K562 (cell line): ENCODE measurements around the gene GLRX. TPM values are rescaled to one million over a fixed set of nuclear protein-coding genes. Genes with fewer than 3 reads are reported as not detected.

Experiments used
- ATAC-seq: fragments of 200-7000 bp; cut with Tn5 transposase; 3 replicates; pipeline ENCODE4 v1.9.1; 2020; ENCODE audit warnings: moderate library complexity
- BruUV-seq: library from RNA; stranded (reverse); fragments of 400-500 nt; replicated peaks from 2 replicates; lab custom pipeline; 2021; lab: Mats Ljungman, UMichigan
- CTCF ChIA-PET: fragments of 300-600 bp; formaldehyde crosslinking; extraction: SDS; loops from one replicate; lab custom pipeline; 2021; ENCODE audit warnings: low intra/inter-chr PET ratio; lab: Yijun Ruan, JAX
- POLR2A ChIA-PET: fragments of 300-600, 350-650 bp; sonication (Branson Sonifier 250); formaldehyde crosslinking; extraction: SDS; loops from one replicate; lab custom pipeline; 2021; ENCODE audit warnings: antibody characterized with exemption, inconsistent platforms; lab: Yijun Ruan, JAX
- DNase-seq, 4 experiments: peaks; one replicate each; pipeline versions ENCODE4 v3.0.0 to v3.0.0-alpha.2; 2011 to 2018; ENCODE audit warnings: low spot score in 3 of 4, mixed read lengths in 3 of 4; ENCODE audit errors: extremely low read depth in 1 of 4
- FAIRE-seq: peaks from 2 replicates; lab custom pipeline; 2011; peaks lifted over from hg19 to GRCh38; lab: Jason Lieb, UNC
- H2AFZ ChIP-seq: 2 replicates; pipeline ENCODE4 v1.6.0; 2011; ENCODE audit warnings: low read depth, low read length, control low read depth, inconsistent platforms
- H3K27ac ChIP-seq: fragments of 200-600 bp; 3 replicates; pipeline ENCODE4 v1.8.0; 2011; ENCODE audit warnings: low read depth, mild to moderate bottlenecking, control low read depth, inconsistent platforms, low read length, moderate library complexity, mixed read lengths; ENCODE audit errors: extremely low read depth
- H3K27me3 ChIP-seq, 2 experiments: fragments of 300-600 bp in 1 of 2; 2 replicates in 1 of 2; 3 replicates in 1 of 2; pipeline versions ENCODE4 v1.6.0 to v1.8.0; 2011; ENCODE audit warnings: inconsistent platforms in 2 of 2, low read length in 2 of 2, mild to moderate bottlenecking in 1 of 2, mixed read lengths in 1 of 2, moderate library complexity in 1 of 2; ENCODE audit not compliant: control insufficient read depth in 2 of 2, insufficient read depth in 2 of 2
- H3K36me3 ChIP-seq: fragments of 300-600 bp; 3 replicates; pipeline ENCODE4 v1.8.0; 2011; ENCODE audit warnings: mild to moderate bottlenecking, low read length, inconsistent platforms; ENCODE audit not compliant: control insufficient read depth, insufficient read depth
- H3K4me1 ChIP-seq, 2 experiments: fragments of 200-600 bp in 1 of 2; replicated peaks in 1 of 2; 2 replicates in 1 of 2; 3 replicates in 1 of 2; pipeline versions ENCODE4 v1.5.1 to v1.8.0; 2011; ENCODE audit warnings: inconsistent platforms in 2 of 2, low read length in 2 of 2, mild to moderate bottlenecking in 1 of 2, mixed read lengths in 1 of 2, moderate library complexity in 1 of 2; ENCODE audit not compliant: control insufficient read depth in 2 of 2, insufficient read depth in 2 of 2
- H3K4me2 ChIP-seq: 2 replicates; pipeline ENCODE4 v1.6.1; 2011; ENCODE audit warnings: low read length, control low read depth, inconsistent platforms, mixed read lengths; ENCODE audit not compliant: insufficient read depth
- H3K4me3 ChIP-seq: fragments of 200-600 bp; sonication (generic), shearing (Covaris generic); 2 replicates; pipeline ENCODE4 v1.5.1; 2016; ENCODE audit warnings: control low read depth, inconsistent platforms
- H3K79me2 ChIP-seq: fragments of 200-600 bp; 3 replicates; pipeline ENCODE4 v1.8.0; 2011; ENCODE audit warnings: low read length, inconsistent platforms; ENCODE audit not compliant: control insufficient read depth, insufficient read depth
- H3K9ac ChIP-seq, 2 experiments: 2 replicates each; pipeline versions ENCODE4 v1.6.0 to v1.6.1; 2011; ENCODE audit warnings: low read depth in 2 of 2, low read length in 2 of 2, control low read depth in 1 of 2, inconsistent platforms in 1 of 2, mild to moderate bottlenecking in 1 of 2, mixed read lengths in 1 of 2; ENCODE audit not compliant: insufficient read depth in 1 of 2
- H3K9me1 ChIP-seq: one replicate; pipeline ENCODE4 v1.6.0; 2011; ENCODE audit warnings: inconsistent platforms, mild to moderate bottlenecking, low read length, moderate library complexity; ENCODE audit not compliant: control insufficient read depth, insufficient read depth
- H3K9me3 ChIP-seq: replicated peaks from 2 replicates; pipeline ENCODE4 v1.5.1; 2011; ENCODE audit warnings: low read depth, low read length, inconsistent platforms; ENCODE audit not compliant: control insufficient read depth, insufficient read depth
- H4K20me1 ChIP-seq: replicated peaks from 2 replicates; pipeline ENCODE4 v1.6.1; 2011; ENCODE audit warnings: low read length, inconsistent platforms, mixed read lengths; ENCODE audit not compliant: control insufficient read depth, insufficient read depth
- HNRNPL ChIP-seq: fragments of 200-400 bp; formaldehyde crosslinking; IDR thresholded peaks from 2 replicates; pipeline ENCODE4 v1.6.1; 2017; ENCODE audit warnings: low read depth, mild to moderate bottlenecking, low read length
- WGBS: fragments of 100-300 bp; shearing (Covaris generic); methylation state at CpG from one replicate; pipeline ENCODE4 v1.1.6; 2016; ENCODE audit warnings: low coverage, mixed read lengths; ENCODE audit not compliant: insufficient coverage; ENCODE audit errors: missing lambda C conversion rate; 5-methylcytosine and 5-hydroxymethylcytosine counted together
- in situ Hi-C: fragments of 300-500 bp; cut with MboI; formaldehyde crosslinking; loops from 4 replicates; pipeline ENCODE4 v1.15.0; 2018; ENCODE audit warnings: inconsistent platforms, mixed read lengths
- intact Hi-C: fragments of 100-400 bp; cut with micrococcal nuclease; formaldehyde crosslinking; loops from 2 replicates; pipeline ENCODE4 v1.14.2; 2022
- polyA plus RNA-seq, 8 experiments: library from polyadenylated mRNA; depleted of rRNA in 4 of 8; stranded (reverse) in 5 of 8; unstranded in 3 of 8; fragments of >200 nt; fragmentation: Nextera tagmentation in 2 of 8; fragmentation: Illumina TruSeq in 1 of 8; extraction: Ambion mirVana in 2 of 8; extraction: Trizol in 1 of 8; gene quantifications; 2 replicates each; pipeline versions ENCODE4 v1.2.1 to v1.2.3, GENCODE V29; 2011 to 2014; ENCODE audit warnings: inconsistent platforms in 1 of 8, missing spikeins in 1 of 8
- total RNA-seq, 7 experiments: library from RNA; depleted of rRNA in 6 of 7; stranded (reverse); fragments of >200 nt in 6 of 7; fragmentation: Illumina TruSeq in 2 of 7; extraction: Trizol in 2 of 7; gene quantifications; 2 replicates each; pipeline versions ENCODE4 v1.2.1 to v1.2.3, GENCODE V29; 2011 to 2021; ENCODE audit warnings: low replicate concordance in 1 of 7
- TF ChIP-seq, protein P1 (sequence below), 2 experiments: fragments of 450-650 bp in 1 of 2; sonication (generic) in 1 of 2; formaldehyde crosslinking in 1 of 2; IDR thresholded peaks in 1 of 2; conservative IDR thresholded peaks in 1 of 2; 2 replicates each; pipeline versions ENCODE4 v1.6.1 to v1.8.1; 2016 to 2023; ENCODE audit warnings: mild to moderate bottlenecking in 2 of 2, moderate library complexity in 2 of 2, inconsistent platforms in 1 of 2, missing genetic modification reagents in 1 of 2
- TF ChIP-seq, protein P2 (sequence below): fragments of 250-450 bp; sonication (Bioruptor Pico); IDR thresholded peaks from 2 replicates; pipeline ENCODE4 v1.5.0; 2021

The GLRX gene
- total and polyA plus RNA-seq, 9 of the 15 experiments (the other 6 are each of a cell fraction or from before 2014, with no cell fraction given) = 2.3 to 11.2 (median 4.6) TPM

DNA sequence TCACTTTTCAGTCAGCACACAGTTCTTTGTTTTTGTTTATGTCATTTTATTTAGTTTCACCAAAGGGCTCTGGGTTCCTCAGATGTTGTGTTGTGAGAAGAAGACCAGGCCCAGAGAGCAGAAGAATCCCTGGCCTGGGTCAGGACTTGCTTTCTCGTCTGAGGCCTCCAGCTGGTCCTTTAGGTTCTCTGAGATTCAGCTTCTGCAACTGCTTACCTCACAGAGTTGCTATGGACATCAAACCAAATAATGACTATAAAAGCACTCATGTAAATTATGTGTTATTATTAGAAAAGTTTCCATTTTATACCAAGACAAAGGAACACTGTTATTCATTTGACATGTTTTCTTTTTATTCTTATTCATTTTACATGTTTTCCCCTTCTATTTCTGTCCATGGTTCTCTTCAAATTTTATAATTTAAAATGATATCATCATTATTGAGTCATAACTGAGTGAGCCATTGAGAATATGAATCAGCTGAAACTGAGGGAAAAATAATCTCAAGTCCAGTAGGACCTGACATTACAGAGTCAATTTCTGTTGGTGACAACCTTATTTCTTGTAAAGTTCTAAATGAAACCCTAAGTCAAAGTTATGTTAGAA, 44.0 kb upstream of the GLRX start:
- H4K20me1 ChIP-seq = no peaks in the 10 kb centered on the region
- H3K4me1 ChIP-seq = peaks cover 3 to 10% of the 10 kb centered on the region in 2 experiments; a peak in 4 of 5 replicates
- 0 out of 5 replicates have a peak, but pooled peaks cover 0 to 4% of the 10 kb centered on the region in 2 experiments for H3K27me3 ChIP-seq
- 7% methylated on average over 1 of the region's 1 CpG for WGBS
- H3K27ac ChIP-seq = no peak overlapping the region
- TF ChIP-seq, protein P1, sequence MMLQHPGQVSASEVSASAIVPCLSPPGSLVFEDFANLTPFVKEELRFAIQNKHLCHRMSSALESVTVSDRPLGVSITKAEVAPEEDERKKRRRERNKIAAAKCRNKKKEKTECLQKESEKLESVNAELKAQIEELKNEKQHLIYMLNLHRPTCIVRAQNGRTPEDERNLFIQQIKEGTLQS (IDR thresholded peaks at IDR 0.05) = peak; percentile 46; the same call in 1 of the 2 replicates
- TF ChIP-seq, protein P1 (CRISPR knock-in tag; conservative IDR thresholded peaks at IDR 0.05) = no peak
- TF ChIP-seq, protein P2, sequence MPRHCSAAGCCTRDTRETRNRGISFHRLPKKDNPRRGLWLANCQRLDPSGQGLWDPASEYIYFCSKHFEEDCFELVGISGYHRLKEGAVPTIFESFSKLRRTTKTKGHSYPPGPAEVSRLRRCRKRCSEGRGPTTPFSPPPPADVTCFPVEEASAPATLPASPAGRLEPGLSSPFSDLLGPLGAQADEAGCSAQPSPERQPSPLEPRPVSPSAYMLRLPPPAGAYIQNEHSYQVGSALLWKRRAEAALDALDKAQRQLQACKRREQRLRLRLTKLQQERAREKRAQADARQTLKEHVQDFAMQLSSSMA (CRISPR knock-in tag) = no peak
- no peak for TF ChIP-seq HNRNPL
- no peaks in the 10 kb centered on the region for H3K36me3 ChIP-seq
- POLR2A ChIA-PET = no interaction called here
- no peak for FAIRE-seq
- intact Hi-C loops = no loop called here
- no TSS peak for BruUV-seq
- H3K9me3 ChIP-seq = no peaks in the 10 kb centered on the region
- DNase-seq = no peak
- H3K4me3 ChIP-seq = no peak overlapping the region
- no peak overlapping the region for H3K4me2 ChIP-seq
- no peak overlapping the region for H2AFZ ChIP-seq
- in situ Hi-C loops = no loop called here
- H3K9me1 ChIP-seq = no peaks in the 10 kb centered on the region
- no peak for ATAC-seq
- CTCF ChIA-PET = no interaction called here
- H3K79me2 ChIP-seq = no peaks in the 10 kb centered on the region
- H3K9ac ChIP-seq = no peak overlapping the region
